Upper lobe of left lung (tissue), 6 donors: Measurements from ENCODE around the gene AKR1A1. TPM values are rescaled to one million over a fixed set of nuclear protein-coding genes. Genes with fewer than 3 reads are reported as not detected.
A peak's percentile ranks its signal among the peaks of the same experiment; 100 is the strongest.

Source experiments
- ATAC-seq, 2 donors: fragments of 200-7000 bp; cut with Tn5 transposase; one replicate each; pipeline ENCODE4 v1.9.1; 2022; ENCODE audit warnings: mild to moderate bottlenecking in 2 of 2, moderate library complexity in 2 of 2; ENCODE audit not compliant: low FRiP score in 2 of 2
- DNase-seq, 2 donors: peaks; one replicate each; pipeline ENCODE4 v3.0.0-alpha.2; 2019 to 2020
- H3K27ac ChIP-seq, 4 donors: fragments of 200-600 bp; sonication (generic); one replicate each; pipeline ENCODE4 v1.5.1; 2016 to 2019
- H3K27me3 ChIP-seq, 4 donors: fragments of 200-600 bp; sonication (generic); one replicate each; pipeline ENCODE4 v1.5.1; 2017 to 2019
- H3K36me3 ChIP-seq, 4 donors: fragments of 200-600 bp; sonication (generic); one replicate each; pipeline ENCODE4 v1.5.1; 2016 to 2019
- H3K4me1 ChIP-seq, 4 donors: fragments of 200-600 bp; sonication (generic); one replicate each; pipeline ENCODE4 v1.5.1; 2018 to 2019
- H3K4me3 ChIP-seq, 4 donors: fragments of 200-600 bp; sonication (generic); one replicate each; pipeline ENCODE4 v1.5.1; 2017 to 2019; ENCODE audit warnings: mild to moderate bottlenecking in 2 of 4, moderate library complexity in 1 of 4
- H3K9me3 ChIP-seq, 4 donors: fragments of 200-600 bp; sonication (generic); one replicate each; pipeline ENCODE4 v1.5.1; 2018 to 2019
- EP300 ChIP-seq, 4 donors: sonication (generic); formaldehyde crosslinking; IDR thresholded peaks; one replicate each; pipeline ENCODE4 v1.5.1; 2017; ENCODE audit warnings: antibody characterized with exemption in 4 of 4, control low read depth in 2 of 4
- POLR2A ChIP-seq, 4 donors: fragments of 450-650 bp; IDR thresholded peaks; one replicate each; pipeline ENCODE4 v1.5.1; 2016 to 2017; ENCODE audit warnings: antibody characterized with exemption in 4 of 4, mild to moderate bottlenecking in 2 of 4
- POLR2AphosphoS5 ChIP-seq, 2 donors: sonication (generic); formaldehyde crosslinking; IDR thresholded peaks; one replicate each; pipeline ENCODE4 v1.5.1; 2017; ENCODE audit warnings: antibody characterized with exemption in 2 of 2
- WGBS, 2 donors: methylation state at CpG; one replicate each; pipeline ENCODE4 v1.1.5; 2017 to 2018; 5-methylcytosine and 5-hydroxymethylcytosine counted together
- small RNA-seq, 4 donors: library from RNA; depleted of rRNA; stranded (forward); fragments of <200 nt; gene quantifications; one replicate each; pipeline ENCODE3, GENCODE V24; 2016
- total RNA-seq, 6 donors: library from RNA; depleted of rRNA in 4 of 6; stranded (reverse); fragments of >200 nt in 4 of 6; gene quantifications; one replicate each; pipeline versions ENCODE4 v1.1.0 to v1.2.1, GENCODE V29; 2016 to 2021
- TF ChIP-seq, protein P1 (sequence below), 6 experiments: fragments of 450-650 bp in 4 of 6; fragments of 200-600 bp in 2 of 6; sonication (generic) in 2 of 6; IDR thresholded peaks; one replicate each; pipeline ENCODE4 v1.5.1; 2016 to 2019; ENCODE audit warnings: antibody characterized with exemption in 6 of 6
- donor health status: DM: no; HTN: no; CAD: no; lungs with moderate emphysema.
- donor health status: DM: no; HTN: yes; CAD: no; lungs with severe emphysema.

The AKR1A1 gene
- total RNA-seq, 6 donors from 2014 or later = 92.1 to 210 (median 107) TPM

DNA sequence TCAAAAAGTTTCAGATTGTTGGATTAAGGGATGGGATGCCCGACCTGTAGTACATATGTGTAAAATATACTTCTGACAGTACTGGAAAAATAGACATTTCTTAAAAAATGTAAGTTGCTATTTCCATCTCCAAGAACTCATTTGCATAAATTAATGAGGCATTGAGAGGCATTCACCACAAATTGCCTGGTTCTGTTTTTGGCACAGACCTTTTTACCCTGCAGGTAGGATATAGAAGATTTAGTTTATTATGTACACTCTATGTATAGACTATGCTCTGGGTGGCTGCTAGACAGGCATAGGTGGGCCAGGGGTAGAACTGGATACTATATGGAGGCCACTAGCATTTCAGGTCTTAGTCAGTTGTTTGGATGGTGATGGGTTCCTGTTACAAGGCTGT is 65.3 kb downstream of the AKR1A1 start:
- no peak for ATAC-seq
- H3K4me3 ChIP-seq = no peak overlapping the region
- peaks cover 0 to 8% (median 4%) of the 10 kb centered on the region in 4 donors for H3K4me1 ChIP-seq
- TF ChIP-seq POLR2AphosphoS5 (IDR thresholded peaks at IDR 0.05) = no peak
- TF ChIP-seq POLR2A (IDR thresholded peaks at IDR 0.05) = no peak
- TF ChIP-seq, protein P1, sequence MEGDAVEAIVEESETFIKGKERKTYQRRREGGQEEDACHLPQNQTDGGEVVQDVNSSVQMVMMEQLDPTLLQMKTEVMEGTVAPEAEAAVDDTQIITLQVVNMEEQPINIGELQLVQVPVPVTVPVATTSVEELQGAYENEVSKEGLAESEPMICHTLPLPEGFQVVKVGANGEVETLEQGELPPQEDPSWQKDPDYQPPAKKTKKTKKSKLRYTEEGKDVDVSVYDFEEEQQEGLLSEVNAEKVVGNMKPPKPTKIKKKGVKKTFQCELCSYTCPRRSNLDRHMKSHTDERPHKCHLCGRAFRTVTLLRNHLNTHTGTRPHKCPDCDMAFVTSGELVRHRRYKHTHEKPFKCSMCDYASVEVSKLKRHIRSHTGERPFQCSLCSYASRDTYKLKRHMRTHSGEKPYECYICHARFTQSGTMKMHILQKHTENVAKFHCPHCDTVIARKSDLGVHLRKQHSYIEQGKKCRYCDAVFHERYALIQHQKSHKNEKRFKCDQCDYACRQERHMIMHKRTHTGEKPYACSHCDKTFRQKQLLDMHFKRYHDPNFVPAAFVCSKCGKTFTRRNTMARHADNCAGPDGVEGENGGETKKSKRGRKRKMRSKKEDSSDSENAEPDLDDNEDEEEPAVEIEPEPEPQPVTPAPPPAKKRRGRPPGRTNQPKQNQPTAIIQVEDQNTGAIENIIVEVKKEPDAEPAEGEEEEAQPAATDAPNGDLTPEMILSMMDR (IDR thresholded peaks at IDR 0.05) = no peak
- no peak for TF ChIP-seq EP300 (IDR thresholded peaks at IDR 0.05)
- no peak for DNase-seq
- no peak overlapping the region for H3K27ac ChIP-seq
- H3K27me3 ChIP-seq = no peaks in the 10 kb centered on the region
- H3K9me3 ChIP-seq = no peaks in the 10 kb centered on the region
- H3K36me3 ChIP-seq = peaks cover 23 to 69% (median 48%) of the 10 kb centered on the region in 4 donors
- WGBS, 2 donors = 86 to 100% methylated on average over 1 of the region's 1 CpG

DNA sequence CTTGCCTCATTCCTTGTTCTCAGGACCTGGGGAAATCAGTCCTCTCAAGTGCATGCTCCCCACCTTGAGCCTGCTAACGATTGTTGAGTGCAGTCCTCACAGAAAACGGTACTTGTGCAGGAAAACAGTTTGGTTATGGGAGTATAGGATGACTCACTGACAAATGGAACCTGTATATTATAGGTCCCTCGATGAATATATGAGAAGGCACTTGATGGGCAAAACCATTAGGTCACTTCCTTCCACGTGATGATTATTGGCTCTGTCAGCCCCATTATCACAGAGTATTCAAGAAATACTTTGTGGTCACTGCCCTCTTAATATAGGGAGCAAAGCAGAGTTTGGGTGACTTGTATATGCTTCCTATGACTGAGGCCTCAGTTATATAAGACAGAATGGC is 67.0 kb downstream of the AKR1A1 start:
- peaks cover 9 to 21% (median 11%) of the 10 kb centered on the region in 4 donors for H3K4me1 ChIP-seq
- H3K9me3 ChIP-seq = no peaks in the 10 kb centered on the region
- peaks cover 23 to 66% (median 51%) of the 10 kb centered on the region in 4 donors for H3K36me3 ChIP-seq
- no peak for DNase-seq
- no peak overlapping the region for H3K4me3 ChIP-seq
- no peaks in the 10 kb centered on the region for H3K27me3 ChIP-seq
- WGBS, 2 donors = 68 to 73% methylated on average over 4 of the region's 4 CpGs
- no peak overlapping the region for H3K27ac ChIP-seq
- TF ChIP-seq, protein P1 (IDR thresholded peaks at IDR 0.05) = no peak
- TF ChIP-seq EP300 (IDR thresholded peaks at IDR 0.05) (no peak), POLR2AphosphoS5 (IDR thresholded peaks at IDR 0.05) (no peak), POLR2A (IDR thresholded peaks at IDR 0.05) (no peak)
- no peak for ATAC-seq

DNA sequence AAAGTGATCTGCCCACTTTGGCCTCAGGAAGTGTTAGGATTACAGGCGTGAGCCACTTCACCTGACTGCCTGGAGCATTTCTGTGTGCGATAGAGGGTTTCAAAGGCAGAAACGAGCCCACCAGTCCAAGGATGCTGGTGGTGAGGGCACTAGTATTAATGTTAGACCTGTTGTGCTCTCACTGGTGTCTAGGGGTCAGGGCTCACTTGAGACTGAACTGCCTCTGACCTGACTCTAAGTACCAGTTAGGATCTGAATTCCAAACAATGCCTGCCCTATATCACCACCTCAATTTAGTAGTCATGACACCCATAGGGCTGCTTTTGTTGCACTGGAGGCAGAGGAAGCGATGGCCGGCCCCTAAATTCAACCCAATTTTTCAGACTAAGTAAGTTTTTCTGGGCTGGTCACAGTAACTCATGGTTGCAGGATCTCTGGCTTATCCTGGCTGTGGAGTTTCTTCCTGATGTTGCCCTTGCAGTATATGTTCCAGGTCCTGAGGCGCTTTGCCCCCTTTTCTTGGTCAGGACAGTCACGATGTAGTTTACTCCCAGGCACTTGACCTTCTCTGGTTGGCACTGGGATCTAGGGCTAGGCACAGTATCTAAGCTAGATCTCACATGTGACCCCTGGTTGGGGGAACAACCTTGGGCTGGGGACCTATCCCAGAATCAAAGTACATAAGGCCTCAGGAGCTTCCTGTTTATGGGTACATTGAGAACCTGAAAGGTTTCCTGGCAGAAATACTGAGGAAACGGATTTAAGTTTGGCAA is 68.7 kb downstream of the AKR1A1 start:
- no peak for DNase-seq
- TF ChIP-seq, protein P1 (IDR thresholded peaks at IDR 0.05) = no peak
- no peak for TF ChIP-seq POLR2A (IDR thresholded peaks at IDR 0.05)
- peak in 1 of 4 donors; percentile 14 for TF ChIP-seq EP300 (IDR thresholded peaks at IDR 0.05)
- peak in 1 of 2 donors; percentile 8 for TF ChIP-seq POLR2AphosphoS5 (IDR thresholded peaks at IDR 0.05)
- peaks cover 23 to 67% (median 52%) of the 10 kb centered on the region in 4 donors for H3K36me3 ChIP-seq
- no peaks in the 10 kb centered on the region for H3K9me3 ChIP-seq
- H3K4me1 ChIP-seq = peaks cover 9 to 21% (median 11%) of the 10 kb centered on the region in 4 donors
- WGBS, 2 donors = 68 to 80% methylated on average over 5 to 8 of the region's 8 CpGs
- H3K4me3 ChIP-seq = no peak overlapping the region
- no peak for ATAC-seq
- no peaks in the 10 kb centered on the region for H3K27me3 ChIP-seq
- H3K27ac ChIP-seq = peak overlapping the region in 3 of 4 donors; percentile 58 to 79 (median 61)

Small RNA genes within 50 kb of the gene (small RNA-seq; reads per million reads assigned to genes)
- 0 reads per million in 4 donors for gene AL355480.1
- gene AL355480.2 = 0 reads per million in 4 donors
- gene AL355480.3 = 0 reads per million in 4 donors
- gene AL355480.4 = 0 reads per million in 4 donors

Other genes with a start within 250 kb of the AKR1A1 start
- 1 to 10 TPM in 1 of 6 donors, under 1 TPM in 2, not detected in 3; 0.30 to 1.3 (median 0.37) TPM for gene HPDL, start 223.9 kb upstream of the AKR1A1 start, total RNA-seq
- 10 to 100 TPM in 2 of 6 donors, 1 to 10 TPM in 4; 5.4 to 16.6 (median 9.1) TPM for gene TOE1, start 210.7 kb upstream of the AKR1A1 start, total RNA-seq
- 100 to 1,000 TPM in 1 of 6 donors, 10 to 100 TPM in 5; 10.3 to 105 (median 24.5) TPM for gene MUTYH, start 210.4 kb upstream of the AKR1A1 start, total RNA-seq
- 1 to 10 TPM; 2.3 to 7.4 (median 5.7) TPM for gene TESK2, start 59.7 kb upstream of the AKR1A1 start, total RNA-seq
- 1 to 10 TPM in 4 of 6 donors, under 1 TPM in 1, not detected in 1; 0.76 to 2.0 (median 1.4) TPM for gene CCDC163, start 50.8 kb upstream of the AKR1A1 start, total RNA-seq
- gene MMACHC, start 50.5 kb upstream of the AKR1A1 start, total RNA-seq = 1 to 10 TPM; 1.6 to 6.4 (median 3.5) TPM
- 100 to 1,000 TPM; 108 to 468 (median 390) TPM for gene PRDX1, start 28.9 kb upstream of the AKR1A1 start, total RNA-seq
- gene NASP, start 33.2 kb downstream of the AKR1A1 start, total RNA-seq = 10 to 100 TPM; 43.5 to 94.3 (median 59.5) TPM
- gene CCDC17, start 73.2 kb downstream of the AKR1A1 start, total RNA-seq = 10 to 100 TPM in 5 of 6 donors, 1 to 10 TPM in 1; 4.9 to 50.3 (median 19.3) TPM
- 100 to 1,000 TPM; 112 to 184 (median 132) TPM for gene GPBP1L1, start 135.7 kb downstream of the AKR1A1 start, total RNA-seq
- gene TMEM69, start 137.4 kb downstream of the AKR1A1 start, total RNA-seq = 10 to 100 TPM in 4 of 6 donors, 1 to 10 TPM in 2; 2.7 to 28.3 (median 14.9) TPM
- 10 to 100 TPM in 4 of 6 donors, 1 to 10 TPM in 2; 3.8 to 23.0 (median 12.9) TPM for gene IPP, start 199.8 kb downstream of the AKR1A1 start, total RNA-seq